WTC11 (cell line): Measurements from ENCODE around the gene RHOV.

ENCODE experiments used
- USF2 ChIP-seq: sonication (generic); formaldehyde crosslinking; IDR thresholded peaks from 2 replicates; pipeline ENCODE4 v1.8.1; 2023; ENCODE audit warnings: mild to moderate bottlenecking, missing genetic modification reagents, moderate library complexity
- TF ChIP-seq, protein P1 (sequence below): sonication (generic); formaldehyde crosslinking; IDR thresholded peaks from 2 replicates; pipeline ENCODE4 v1.8.0; 2022; ENCODE audit warnings: mild to moderate bottlenecking, missing genetic modification reagents

DNA sequence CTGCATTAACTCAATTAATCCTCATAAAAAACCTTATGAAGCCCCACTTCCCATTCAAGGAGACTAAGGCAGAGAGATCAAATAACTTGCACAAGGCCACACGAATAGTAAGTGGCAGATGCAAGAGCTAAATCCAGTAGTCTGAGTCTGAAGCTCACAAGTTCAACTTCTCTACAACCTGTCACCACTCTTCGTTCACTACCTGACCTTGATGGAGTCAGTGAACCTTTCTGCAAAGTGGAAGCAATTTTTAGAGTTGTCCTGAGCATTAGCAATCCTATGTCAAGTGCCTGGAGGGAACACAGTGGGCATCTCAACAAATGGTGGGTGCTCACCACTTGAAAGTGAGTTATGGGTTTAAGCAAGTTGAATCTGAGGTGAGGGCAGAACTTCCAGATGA lies 32.3 kb downstream of the RHOV start:
- TF ChIP-seq, protein P1, sequence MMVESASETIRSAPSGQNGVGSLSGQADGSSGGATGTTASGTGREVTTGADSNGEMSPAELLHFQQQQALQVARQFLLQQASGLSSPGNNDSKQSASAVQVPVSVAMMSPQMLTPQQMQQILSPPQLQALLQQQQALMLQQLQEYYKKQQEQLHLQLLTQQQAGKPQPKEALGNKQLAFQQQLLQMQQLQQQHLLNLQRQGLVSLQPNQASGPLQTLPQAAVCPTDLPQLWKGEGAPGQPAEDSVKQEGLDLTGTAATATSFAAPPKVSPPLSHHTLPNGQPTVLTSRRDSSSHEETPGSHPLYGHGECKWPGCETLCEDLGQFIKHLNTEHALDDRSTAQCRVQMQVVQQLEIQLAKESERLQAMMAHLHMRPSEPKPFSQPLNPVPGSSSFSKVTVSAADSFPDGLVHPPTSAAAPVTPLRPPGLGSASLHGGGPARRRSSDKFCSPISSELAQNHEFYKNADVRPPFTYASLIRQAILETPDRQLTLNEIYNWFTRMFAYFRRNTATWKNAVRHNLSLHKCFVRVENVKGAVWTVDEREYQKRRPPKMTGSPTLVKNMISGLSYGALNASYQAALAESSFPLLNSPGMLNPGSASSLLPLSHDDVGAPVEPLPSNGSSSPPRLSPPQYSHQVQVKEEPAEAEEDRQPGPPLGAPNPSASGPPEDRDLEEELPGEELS (CRISPR knock-in tag): no peak
- no peak for TF ChIP-seq USF2
